Measurements from ENCODE around the gene ZNF548.

Gene ZNF548

GRCh38 chr19:57389730-57390598, at the start of gene ZNF548:
Gene ZNF548, plus strand, starts transcription at chr19:57389854. Its CDS starts 246 bp downstream, at chr19:57390100.
- no peak; the same call in 1 of the 2 replicates for TF ChIP-seq CTCF (conservative IDR thresholded peaks at IDR 0.05)
- peak within 1 kb of the TSS; percentile 84 for H3K27ac ChIP-seq

GRCh38 chr19:57342582-57342981, 47.1 kb upstream of the ZNF548 start:
- H3K27ac ChIP-seq = no peak overlapping the region
- TF ChIP-seq CTCF (conservative IDR thresholded peaks at IDR 0.05) = no peak

GRCh38 chr19:57348136-57348535, 41.5 kb upstream of the ZNF548 start:
- no peak overlapping the region for H3K27ac ChIP-seq
- TF ChIP-seq CTCF (conservative IDR thresholded peaks at IDR 0.05) = no peak

- no peak for TF ChIP-seq CTCF (conservative IDR thresholded peaks at IDR 0.05)
- peak within 1 kb of the TSS; percentile 78 for H3K27ac ChIP-seq
Observed at GRCh38 chr19:57350877-57351805, 38.5 kb upstream of the ZNF548 start, which contains the start of gene ZNF304. Gene ZNF304, plus strand, starts transcription at chr19:57351271. Its CDS starts 394 bp downstream, at chr19:57351665.

GRCh38 chr19:57351867-57352266, 37.8 kb upstream of the ZNF548 start:
- TF ChIP-seq CTCF (conservative IDR thresholded peaks at IDR 0.05) = no peak
- H3K27ac ChIP-seq = peak overlapping the region; percentile 78

GRCh38 chr19:57355916-57356315, 33.7 kb upstream of the ZNF548 start:
- H3K27ac ChIP-seq = no peak overlapping the region
- no peak for TF ChIP-seq CTCF (conservative IDR thresholded peaks at IDR 0.05)

GRCh38 chr19:57357406-57357805, 32.2 kb upstream of the ZNF548 start:
- no peak for TF ChIP-seq CTCF (conservative IDR thresholded peaks at IDR 0.05)
- H3K27ac ChIP-seq = peak overlapping the region; percentile 60
